Testis (tissue), 2 donors: ENCODE data around the gene PPARA.

Source experiments
- CTCF ChIP-seq, 3 experiments: fragments of 450-650 bp in 2 of 3; fragments of 200-600 bp in 1 of 3; sonication (generic) in 1 of 3; IDR thresholded peaks; one replicate each; pipeline ENCODE4 v1.5.1; 2016 to 2019; ENCODE audit warnings: antibody characterized with exemption in 3 of 3, mild to moderate bottlenecking in 2 of 3, moderate library complexity in 1 of 3
- POLR2A ChIP-seq: fragments of 450-650 bp; IDR thresholded peaks from one replicate; pipeline ENCODE4 v1.6.1; 2017; ENCODE audit warnings: antibody characterized with exemption, mild to moderate bottlenecking, moderate library complexity

GRCh38 chr22:46120420-46120737, 29.9 kb upstream of the PPARA start:
- TF ChIP-seq CTCF (IDR thresholded peaks at IDR 0.05) = no peak
- TF ChIP-seq POLR2A = no peak
